DMS79 treated with DMSO at 0.1 percent for 48 hours (cell line): ENCODE results near the gene AVP.

Experiments
- DNase-seq: peaks from one replicate; lab custom pipeline; 2025; lab: John Stamatoyannopoulos, UW

The AVP gene

DNA sequence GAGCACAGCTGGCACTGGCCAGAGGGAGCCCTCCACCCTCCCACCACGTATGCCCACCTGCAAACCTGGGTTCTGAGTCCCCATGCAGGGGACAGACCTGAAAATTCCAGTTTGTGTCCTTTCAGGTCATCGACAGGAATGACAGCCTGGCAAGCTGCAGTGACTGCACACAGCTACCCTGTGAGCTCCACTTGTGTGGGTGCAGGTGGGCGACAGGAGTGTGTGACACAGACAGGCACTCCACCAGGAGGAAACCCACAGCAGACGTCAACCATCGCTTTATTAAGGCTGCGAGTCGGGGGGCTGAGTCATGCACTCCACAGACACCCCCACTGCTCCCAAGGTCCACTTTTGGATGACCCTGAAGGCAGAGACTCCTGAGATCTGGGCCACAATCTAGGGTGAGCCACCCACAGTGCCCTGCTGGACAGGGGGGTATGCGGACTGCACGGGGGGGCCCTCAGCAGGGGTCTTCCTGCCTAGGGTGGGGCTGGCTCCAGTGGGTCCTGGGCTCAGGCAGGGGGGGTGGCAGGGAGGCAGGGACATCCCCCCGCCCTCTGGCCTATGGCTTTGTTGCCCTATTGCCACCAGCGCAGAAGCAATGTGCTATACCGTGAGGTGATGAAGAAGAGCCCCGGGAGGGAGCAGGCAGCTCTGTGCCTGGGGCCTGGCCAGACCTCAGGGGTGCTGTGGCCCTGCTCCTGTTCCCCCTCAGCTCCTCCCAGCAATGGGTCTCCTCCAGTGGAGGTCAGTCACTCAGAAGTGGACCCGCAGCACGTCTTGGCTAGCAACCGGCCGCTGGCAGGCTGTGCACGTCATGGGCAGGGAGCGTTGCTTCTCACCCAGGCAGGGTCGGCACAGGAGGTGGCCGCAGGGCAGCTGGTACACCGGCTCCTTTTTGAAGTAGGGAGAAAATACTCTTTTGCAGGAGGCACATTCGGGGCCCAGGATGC is 25.1 kb upstream of the AVP start:
- no peak for DNase-seq

DNA sequence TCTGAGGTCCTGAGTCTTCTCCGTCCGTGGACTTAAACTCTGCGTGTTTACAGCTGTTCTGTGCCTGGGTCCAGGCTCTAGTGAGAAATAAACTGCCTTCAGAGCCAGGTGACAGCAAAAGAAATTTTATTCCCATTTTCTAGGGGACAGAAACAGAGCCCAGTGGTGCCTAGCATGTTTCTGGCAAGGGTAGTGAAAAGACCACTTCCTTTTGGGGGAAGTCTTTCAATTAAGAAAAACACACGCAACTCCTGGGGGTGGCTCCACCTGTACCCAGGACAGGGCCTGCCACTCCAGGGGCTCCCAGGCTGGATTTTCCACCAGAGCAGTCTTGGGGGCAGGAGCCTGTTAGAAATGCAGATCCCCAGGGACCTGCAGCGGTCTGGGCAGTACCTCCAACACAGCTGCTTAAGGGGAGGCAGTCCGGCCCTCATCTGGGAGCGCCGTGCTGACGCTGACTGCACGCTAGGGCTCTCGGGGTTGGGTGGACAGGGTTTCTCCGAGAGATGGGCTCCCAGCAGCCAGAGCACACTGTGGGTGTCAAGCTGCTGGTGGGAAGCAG is 23.0 kb upstream of the AVP start:
- DNase-seq, result no peak

DNA sequence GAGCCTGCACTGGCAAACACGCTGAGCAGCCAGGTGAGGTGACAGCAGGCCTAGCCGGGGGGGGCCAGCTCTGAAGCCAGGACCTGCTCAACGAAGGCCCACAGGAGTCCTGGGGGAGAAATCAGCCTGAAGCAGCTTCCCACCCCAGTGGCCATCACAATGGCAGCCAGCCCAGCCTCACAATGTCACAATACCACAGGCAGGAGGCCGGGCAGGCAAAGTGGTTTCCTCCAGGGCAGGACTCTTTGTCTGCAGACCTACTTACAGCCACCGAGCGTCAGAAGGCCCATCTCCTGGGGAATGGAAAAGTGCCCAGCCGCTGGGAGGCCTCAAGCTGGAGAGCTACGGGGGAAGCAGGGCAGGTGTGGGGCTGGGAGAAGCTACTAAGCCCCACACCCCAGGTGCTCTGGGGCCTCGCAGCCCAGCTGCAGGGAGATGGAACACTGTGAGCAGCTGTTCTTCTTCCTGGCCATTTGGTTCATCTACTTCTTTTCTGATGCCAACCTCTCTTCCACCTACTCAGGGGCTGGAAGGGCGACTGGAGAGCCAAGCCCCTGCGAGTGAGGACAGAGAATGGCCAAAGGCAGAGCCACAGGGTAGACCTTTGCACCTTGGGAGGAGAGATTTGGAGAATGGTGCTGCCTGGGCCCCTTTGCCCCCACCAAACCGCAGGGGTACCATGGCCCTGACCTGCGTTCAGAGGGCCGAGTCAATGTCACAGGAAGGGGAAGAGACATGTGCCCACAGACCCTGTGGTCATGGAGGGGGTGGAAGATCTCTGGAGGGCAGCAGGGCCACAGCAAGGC is 22.3 kb upstream of the AVP start:
- no peak for DNase-seq

DNA sequence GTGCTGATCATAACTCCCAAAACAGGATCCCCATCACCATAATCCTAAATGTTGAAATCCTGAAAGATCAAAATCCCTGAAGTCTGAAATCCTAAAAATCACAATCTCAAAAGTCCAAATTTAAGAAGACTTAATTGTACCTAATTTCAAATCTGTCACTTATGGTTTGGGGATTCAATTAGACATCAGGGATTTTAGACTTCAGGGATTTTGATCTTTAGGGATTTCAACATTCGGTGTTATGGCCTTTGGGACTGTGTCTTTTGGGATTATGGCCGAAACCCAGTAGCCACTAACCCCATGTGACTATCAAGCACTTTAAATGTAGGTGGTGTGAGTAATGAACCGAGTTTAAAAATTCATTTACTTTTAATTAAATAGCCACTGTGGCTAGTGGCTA is 21.7 kb upstream of the AVP start:
- no peak for DNase-seq

DNA sequence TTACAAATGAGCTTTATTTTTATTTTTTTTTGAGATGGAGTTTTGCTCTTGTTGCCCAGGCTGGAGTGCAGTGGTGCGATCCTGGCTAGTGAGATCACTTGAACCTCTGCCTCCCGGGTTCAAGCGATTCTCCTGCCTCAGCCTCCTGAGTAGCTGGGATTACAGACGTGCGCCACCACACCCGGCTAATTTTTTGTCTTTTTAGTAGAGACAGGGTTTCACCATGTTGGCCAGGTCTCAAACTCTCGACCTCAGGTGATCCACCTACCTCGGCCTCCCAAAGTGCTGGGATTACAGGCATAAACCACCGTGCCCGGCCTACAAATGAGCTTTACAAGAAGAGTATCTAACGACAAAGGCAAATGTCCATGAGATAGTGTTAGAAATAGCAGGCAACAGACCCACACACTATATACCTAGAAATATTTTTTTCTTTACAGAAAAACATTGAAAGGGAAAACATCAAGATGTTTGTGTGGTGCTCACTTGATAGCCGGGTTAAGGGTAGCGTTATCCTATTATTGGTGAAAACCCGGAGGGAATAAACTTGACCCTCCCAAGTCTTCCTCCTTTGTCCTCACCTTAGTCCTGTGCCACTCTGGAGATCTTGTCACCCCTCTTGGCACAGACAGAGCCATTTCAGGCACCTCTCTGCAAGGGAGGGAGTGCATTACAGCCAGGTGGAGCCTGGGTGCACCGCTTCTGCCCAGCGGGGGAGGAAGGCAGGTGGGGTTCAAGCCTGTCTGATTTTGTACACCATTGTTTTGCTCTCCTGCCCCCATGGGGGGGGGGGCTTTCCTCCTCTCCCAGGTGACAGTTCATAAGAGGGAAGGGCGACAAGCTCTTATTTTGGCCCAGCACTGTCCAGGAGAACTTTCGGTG is 21.0 kb upstream of the AVP start:
- DNase-seq, result no peak

DNA sequence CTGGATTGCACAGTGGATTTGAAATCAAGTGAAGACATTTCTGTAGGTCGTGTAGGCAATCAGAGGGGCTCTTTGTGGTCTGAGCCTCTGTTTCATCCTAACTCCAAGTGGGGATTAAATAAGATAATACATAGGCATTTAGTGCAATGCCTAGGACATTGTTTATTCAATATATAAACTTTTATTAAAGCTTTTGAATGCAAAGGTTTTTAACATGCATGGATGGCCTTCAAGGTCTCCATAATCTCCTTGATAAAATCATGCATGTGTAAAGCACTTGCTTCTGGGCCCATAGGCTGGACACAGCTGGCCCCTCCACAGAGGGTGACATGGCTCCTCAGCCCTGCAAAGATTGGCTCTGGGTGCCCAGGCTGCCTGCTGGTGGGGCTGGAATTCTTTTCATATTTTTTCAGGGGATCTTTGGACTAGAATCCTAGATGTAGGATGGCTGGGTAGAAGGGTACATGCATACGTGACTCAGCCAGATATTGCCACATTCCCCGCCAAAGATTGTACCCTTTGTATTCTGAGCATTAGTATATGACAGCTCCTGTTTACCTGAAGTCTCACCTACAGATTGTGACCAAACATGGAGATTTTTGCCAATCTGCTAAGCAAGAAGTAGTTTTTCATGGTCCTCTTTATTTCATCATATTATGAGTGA is 19.0 kb upstream of the AVP start:
- no peak for DNase-seq

DNA sequence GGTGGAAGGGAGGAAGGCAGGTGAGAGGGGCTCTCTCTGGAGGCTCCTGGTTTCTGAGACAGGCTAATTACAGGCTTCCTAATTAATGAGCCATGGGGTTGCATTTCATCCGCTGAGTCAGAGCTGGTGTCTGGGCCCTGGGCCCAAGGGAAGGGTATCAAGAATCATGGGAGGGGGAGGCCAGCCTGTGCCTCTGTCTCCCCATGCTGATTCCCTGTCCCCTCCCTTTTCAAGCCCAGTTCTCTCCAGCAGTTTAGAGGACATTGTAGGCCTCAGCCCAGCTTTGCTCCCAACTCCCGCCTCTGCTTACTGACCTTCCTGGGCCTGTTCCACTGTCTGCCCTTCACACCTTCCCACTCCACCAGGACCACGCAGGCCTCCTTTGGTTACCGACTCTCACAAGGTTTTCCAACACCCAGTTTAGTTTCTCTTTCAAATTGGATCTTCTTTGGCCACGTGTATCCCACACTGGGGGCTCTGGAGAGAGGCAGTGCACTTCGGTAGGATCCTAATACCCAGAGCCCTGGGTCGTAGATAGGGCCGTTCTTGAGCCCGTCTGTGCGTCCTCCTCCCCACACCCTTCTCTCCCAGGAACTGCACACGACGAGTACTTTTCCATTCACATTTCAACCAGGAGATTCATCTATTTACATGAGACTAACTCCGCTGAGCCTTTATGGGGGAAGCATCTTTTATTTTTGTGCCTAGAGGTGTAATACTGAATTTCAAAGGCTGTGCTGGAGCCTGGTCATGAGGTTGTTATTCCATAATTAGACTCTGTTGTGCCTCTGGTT is 18.2 kb upstream of the AVP start:
- DNase-seq, result no peak

DNA sequence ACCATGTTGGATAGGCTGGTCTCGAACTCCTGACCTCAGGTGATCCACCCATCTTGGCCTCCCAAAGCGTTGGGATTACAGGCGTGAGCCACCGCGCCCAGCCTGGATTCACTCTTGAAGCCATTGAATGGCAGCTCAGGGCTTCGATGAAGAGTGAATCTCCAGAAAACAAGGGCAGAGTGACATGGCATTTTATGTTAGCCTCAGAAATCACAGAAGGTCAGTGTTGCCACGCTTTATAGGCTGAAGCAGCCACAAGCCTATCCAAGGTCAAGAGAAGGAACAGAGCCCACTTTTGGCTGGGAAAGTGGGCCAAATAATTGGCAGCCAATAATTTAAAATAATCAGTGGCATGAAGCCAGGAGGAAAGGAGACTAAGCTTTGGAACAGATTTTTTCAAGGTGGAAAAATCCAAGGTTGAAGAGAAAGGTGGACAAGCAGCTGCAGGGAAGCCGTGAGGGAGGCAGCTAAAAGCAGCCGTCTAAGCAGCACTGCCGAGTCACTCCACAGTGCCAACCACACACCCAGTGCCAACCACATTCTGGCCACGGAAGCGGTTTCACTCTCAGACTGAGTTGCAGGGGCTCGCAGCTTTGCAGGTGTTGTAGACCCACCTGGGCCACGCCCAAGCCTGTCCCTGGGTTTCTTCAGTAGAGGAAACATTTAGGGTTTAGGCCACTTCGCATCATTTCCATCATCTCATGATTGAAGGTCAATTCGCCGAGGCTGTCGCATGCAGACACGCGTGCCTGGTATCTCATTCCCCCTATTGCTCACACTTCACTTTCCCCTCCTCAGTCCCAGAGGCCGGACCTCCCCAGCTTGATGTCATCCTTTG is 17.4 kb upstream of the AVP start:
- DNase-seq, result no peak

DNA sequence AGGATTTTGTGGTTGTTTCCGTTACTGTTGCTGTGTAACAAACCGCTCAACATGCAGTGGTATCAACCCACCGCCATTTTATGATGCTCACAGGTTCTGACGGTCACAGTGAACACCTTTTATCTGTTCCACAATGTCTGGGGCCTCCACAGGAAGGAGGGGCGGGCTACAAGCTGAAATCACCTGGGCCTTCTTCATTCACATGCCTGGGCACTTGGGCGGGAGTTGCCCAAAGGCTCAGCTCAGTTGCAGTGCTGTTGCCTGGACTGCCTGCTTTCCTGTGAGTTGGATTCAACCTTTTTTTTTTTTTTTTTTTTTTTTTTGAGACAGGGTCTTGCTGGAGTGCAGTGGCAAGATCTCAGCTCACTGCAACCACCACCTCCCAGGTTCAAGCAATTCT is 16.7 kb upstream of the AVP start:
- DNase-seq, result no peak

DNA sequence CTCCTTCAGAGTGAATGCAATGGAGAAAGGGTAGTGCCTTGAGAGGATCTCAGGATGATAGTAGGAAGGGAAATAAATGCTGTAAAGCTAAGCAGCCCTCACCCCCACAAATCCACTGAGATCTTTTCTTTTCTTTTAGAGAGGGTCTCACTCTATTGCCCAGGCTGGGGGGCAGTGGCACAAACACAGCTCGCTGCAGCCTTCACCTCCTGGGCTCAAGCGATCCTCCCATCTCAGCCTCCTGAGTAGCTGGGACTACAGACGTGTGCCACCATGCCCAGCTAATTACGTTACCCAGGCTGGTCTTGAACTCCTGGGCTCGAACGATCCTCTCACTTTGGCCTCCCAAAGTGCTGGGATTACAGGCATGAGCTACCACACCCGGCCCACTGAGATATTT is 16.0 kb upstream of the AVP start:
- DNase-seq, result no peak

DNA sequence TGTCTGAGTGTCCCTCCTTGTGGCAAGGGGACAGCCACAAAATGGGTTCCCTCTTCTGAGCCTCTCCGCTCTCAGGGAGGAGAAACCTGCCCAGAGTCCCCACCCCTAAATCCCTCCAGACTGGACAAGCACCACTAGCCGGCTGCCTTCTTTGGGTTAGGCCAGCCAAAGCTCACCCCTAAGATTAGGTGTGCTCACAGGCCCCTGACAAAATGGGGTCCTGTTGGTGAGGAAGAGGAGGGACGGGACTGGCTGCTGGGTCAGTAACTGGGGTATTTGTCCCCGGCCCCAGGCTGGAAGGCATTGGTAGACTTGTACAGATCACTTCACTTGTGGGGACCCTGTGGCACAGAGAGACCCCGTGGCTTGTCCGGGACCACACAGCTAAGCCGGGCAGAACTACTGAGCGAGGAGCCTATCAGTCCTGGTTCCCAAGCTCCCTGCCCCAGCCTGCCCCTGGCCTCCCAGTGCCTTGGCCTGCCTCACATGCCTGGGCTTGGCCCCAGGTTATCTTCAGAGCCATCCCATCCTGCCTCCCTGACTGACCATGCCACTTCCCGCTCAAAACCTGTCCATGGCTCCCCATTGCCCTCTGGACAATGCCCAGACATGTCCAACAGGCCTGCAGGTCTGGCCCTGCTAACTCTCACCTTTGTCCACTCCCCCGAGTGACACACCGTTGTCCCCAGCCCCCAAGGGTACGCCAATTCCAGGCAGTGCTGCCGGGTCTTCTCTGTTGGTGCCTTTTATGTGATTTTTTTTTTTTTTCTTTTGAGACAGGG is 10.5 kb upstream of the AVP start:
- no peak for DNase-seq

DNA sequence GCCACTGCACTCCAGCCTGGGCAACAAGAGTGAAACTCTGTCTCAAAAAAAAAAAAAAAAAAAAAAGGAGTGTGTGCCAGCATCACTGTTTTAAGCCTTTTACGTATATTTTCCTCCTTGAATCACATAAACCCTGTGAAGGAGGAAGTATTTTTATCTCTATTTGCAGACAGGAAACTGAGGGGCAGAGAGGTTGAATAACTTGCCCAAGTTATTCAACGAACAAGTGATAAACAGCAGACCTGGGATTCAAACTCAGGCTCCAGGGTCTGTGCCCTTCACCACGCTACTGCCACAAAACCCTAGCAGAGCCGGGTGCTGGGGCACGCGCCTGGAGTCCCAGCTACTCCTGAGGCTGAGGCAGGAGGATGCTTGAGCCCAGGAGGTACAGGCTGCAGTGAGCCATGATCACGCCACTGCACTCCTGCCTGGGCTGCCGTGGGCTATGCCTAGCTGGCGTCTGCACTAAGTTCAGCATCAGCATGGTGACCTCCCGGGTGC is 9.4 kb upstream of the AVP start:
- no peak for DNase-seq

DNA sequence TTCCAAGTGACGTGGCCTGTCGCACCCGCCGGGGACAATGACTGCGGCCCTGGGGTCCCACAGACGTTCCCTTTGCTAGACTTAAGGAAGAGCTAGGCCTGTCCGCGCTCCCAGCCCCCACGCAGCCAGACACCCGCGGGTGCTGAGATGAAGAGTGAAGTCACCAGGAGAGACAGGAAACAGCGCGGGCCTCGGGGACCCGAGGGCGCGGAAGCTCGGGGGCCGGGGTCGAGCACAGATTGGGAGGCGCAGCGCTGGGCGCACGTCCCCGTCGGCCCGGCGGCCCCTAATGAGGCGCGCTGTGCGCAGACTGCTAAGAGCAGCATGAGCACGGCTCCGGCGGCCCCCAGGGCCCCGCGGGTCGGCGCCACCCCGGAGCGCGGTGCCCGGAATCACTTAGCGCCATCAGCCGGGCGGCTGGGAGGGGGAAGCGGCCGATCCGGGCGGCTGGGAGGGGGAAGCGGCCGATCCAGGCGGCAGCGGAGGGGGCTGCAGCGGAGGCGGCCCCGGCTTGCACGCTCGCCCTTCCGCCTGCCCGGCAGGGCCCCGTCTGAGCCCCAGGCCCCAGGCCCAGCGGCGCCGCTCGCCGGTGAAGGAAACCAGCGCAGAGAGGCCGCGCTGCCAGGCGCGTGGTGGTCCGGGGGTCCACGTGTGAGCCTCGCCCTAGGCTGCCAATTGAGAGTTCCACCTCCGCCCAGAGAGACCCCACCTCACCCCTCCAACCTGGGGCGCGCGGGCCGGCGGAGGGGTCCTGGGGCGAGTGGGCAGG is 8.3 kb upstream of the AVP start:
- no peak for DNase-seq

DNA sequence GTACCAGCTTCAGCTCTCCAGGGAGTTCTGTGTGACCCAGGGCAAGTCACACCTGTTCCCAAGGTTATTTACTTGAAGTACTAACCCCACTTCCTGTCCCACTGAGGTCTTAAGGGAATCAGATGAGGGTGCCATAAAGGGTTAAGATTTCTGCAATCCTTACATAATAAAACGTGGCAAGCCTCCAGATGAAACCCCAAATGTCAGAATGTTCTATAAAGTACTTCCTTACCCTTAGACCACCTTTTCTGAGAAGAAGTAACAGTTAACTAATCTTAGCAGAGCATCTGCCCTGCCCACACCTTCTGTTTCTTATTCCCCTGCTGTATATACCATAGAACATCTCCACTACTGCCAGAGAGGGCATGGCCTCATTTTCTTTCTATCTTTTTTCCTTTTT is 6.0 kb upstream of the AVP start:
- DNase-seq, result no peak

DNA sequence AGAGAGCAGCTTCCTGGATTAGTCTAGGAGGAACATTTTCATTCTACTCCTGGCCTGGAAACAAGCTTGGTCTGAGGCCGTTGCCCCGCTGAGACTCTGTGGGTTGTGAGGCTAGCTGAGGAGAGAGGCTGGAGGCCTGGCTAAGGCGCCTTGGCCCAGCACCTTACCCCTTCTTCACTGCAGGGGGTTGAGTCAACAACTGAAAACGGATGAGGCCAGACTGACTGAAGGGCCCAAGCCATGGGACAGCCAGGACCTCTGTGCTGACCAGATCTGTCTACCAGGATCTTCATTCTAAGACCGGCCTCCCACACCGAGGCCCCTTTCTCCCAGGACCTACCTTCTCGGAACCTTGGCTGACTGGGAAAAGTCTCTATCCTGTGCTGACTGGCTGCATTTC is 3.5 kb upstream of the AVP start:
- DNase-seq, result no peak

DNA sequence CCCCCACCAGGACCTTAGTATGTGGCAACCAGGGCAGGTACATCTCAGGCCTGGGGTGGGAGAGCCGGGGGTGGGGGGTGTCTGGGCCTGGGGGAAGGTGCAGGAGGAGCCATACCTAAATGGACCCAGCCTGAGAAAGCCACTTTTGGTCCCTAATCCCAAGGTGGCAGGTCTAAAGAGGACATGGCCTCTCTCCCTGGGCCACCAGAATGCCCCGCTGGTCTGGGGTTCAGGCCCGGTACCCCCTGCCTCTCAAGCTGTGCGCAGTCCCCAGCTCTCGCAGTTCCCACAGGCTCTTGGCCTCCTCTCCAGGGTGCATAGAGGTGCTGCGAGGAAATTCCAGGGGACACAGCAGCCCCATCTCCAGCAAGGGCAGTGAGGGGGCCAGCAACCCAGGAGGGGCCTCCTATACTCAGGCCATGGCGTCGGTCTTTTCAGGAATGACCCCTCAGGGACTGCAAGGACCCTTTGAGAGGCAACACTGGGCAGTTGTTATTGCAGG is 1.1 kb upstream of the AVP start:
- DNase-seq, result no peak

DNA sequence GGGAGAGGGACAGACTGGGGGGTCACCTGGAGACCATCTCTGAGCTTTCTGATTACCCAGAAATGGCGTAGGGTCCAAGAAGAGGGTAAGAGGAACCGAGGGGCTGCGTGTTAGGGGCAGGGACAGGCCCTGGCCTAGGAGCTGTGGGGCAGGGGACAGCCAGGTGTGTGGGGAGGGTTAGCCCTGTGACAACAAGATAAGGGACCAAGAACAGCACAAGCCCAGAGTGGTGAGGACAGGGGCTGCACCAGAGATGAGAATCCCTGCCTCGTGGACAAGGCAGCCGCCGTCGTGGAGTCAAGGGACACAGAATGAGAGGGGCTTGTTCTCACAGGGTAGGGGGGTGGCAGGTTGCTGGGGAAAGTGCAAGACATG is 449 bp upstream of the AVP start:
- DNase-seq, result no peak
